HepG2 (cell line): ENCODE measurements around the gene FYB1. TPM values are rescaled to one million over a fixed set of nuclear protein-coding genes. Genes with fewer than 3 reads are reported as not detected.

Source experiments
- ATAC-seq: fragments of 200-7000 bp; cut with Tn5 transposase; 3 replicates; pipeline ENCODE4 v1.9.1; 2020; ENCODE audit warnings: mild to moderate bottlenecking, moderate library complexity
- BruUV-seq: library from RNA; stranded (reverse); fragments of 400-500 nt; replicated peaks from 2 replicates; lab custom pipeline; 2021; lab: Mats Ljungman, UMichigan
- CTCF ChIA-PET: fragments of 300-600 bp; formaldehyde crosslinking; extraction: SDS; loops from one replicate; lab custom pipeline; 2021; ENCODE audit warnings: low total read pairs, inconsistent platforms, low intra/inter-chr PET ratio; lab: Yijun Ruan, JAX
- POLR2A ChIA-PET: fragments of 350-600 bp; sonication (Branson Sonifier 250); formaldehyde crosslinking; loops from one replicate; lab custom pipeline; 2020; ENCODE audit warnings: antibody characterized with exemption, inconsistent platforms; lab: Yijun Ruan, JAX
- DNase-seq: peaks from one replicate; pipeline ENCODE4 v3.0.0-alpha.2; 2015; ENCODE audit warnings: low spot score
- FAIRE-seq: peaks from 3 replicates; lab custom pipeline; 2011; peaks lifted over from hg19 to GRCh38; lab: Jason Lieb, UNC
- H2AFZ ChIP-seq: one replicate; pipeline ENCODE4 v1.6.1; 2011; ENCODE audit warnings: low read length, inconsistent platforms
- H3K27ac ChIP-seq: fragments of 300-600 bp; 3 replicates; pipeline ENCODE4 v1.8.0; 2011; ENCODE audit warnings: mixed run types, mild to moderate bottlenecking, mixed read lengths, low read length, inconsistent platforms; ENCODE audit not compliant: insufficient read depth; ENCODE audit errors: extremely low read length
- H3K27me3 ChIP-seq, 2 experiments: fragments of 200-600 bp in 1 of 2; 2 replicates in 1 of 2; 3 replicates in 1 of 2; pipeline versions ENCODE4 v1.6.0 to v1.8.0; 2011; ENCODE audit warnings: low read length in 2 of 2, mild to moderate bottlenecking in 2 of 2, moderate library complexity in 2 of 2, inconsistent platforms in 1 of 2; ENCODE audit not compliant: insufficient read depth in 2 of 2, control insufficient read depth in 1 of 2
- H3K36me3 ChIP-seq, 2 experiments: fragments of 200-600 bp in 1 of 2; replicated peaks in 1 of 2; 2 replicates in 1 of 2; 3 replicates in 1 of 2; pipeline versions ENCODE4 v1.5.1 to v1.8.0; 2011; ENCODE audit warnings: low read length in 2 of 2, inconsistent platforms in 1 of 2; ENCODE audit not compliant: insufficient read depth in 2 of 2, control insufficient read depth in 1 of 2
- H3K4me1 ChIP-seq: 2 replicates; pipeline ENCODE4 v1.5.1; 2012; ENCODE audit warnings: low read length, inconsistent platforms; ENCODE audit not compliant: insufficient read depth
- H3K4me2 ChIP-seq: 2 replicates; pipeline ENCODE4 v1.6.0; 2011; ENCODE audit warnings: low read depth, low read length, inconsistent platforms
- H3K4me3 ChIP-seq, 3 experiments: fragments of 200-600 bp in 1 of 3; sonication (generic), shearing (Covaris generic) in 1 of 3; replicated peaks in 1 of 3; 2 replicates each; pipeline ENCODE4 v1.5.1; 2011 to 2016; ENCODE audit warnings: low read length in 3 of 3, inconsistent platforms in 2 of 3, low read depth in 2 of 3, mild to moderate bottlenecking in 2 of 3, control low read depth in 1 of 3, mixed read lengths in 1 of 3; ENCODE audit not compliant: insufficient read depth in 1 of 3
- H3K79me2 ChIP-seq: one replicate; pipeline ENCODE4 v1.6.1; 2011; ENCODE audit warnings: low read length, inconsistent platforms; ENCODE audit not compliant: insufficient read depth
- H3K9ac ChIP-seq: 2 replicates; pipeline ENCODE4 v1.6.0; 2011; ENCODE audit warnings: mild to moderate bottlenecking, low read depth, low read length, inconsistent platforms; ENCODE audit not compliant: insufficient read depth
- H3K9me3 ChIP-seq: 2 replicates; pipeline ENCODE4 v1.5.1; 2012; ENCODE audit warnings: mild to moderate bottlenecking, low read length
- H4K20me1 ChIP-seq: 2 replicates; pipeline ENCODE4 v1.6.0; 2011; ENCODE audit warnings: inconsistent platforms, mild to moderate bottlenecking, low read length, moderate library complexity; ENCODE audit not compliant: insufficient read depth
- CEBPG ChIP-seq: IDR thresholded peaks from 2 replicates; pipeline ENCODE4 v1.6.1; 2016
- PHB2 ChIP-seq: fragments of 450-650 bp; IDR thresholded peaks from 2 replicates; pipeline ENCODE4 v1.6.1; 2018; ENCODE audit not compliant: partially characterized antibody
- SIN3A ChIP-seq: IDR thresholded peaks from 2 replicates; pipeline ENCODE4 v1.6.1; 2011; ENCODE audit warnings: low read depth, mild to moderate bottlenecking, control low read depth, low read length, borderline replicate concordance
- SOX6 ChIP-seq, 2 experiments: fragments of 450-650 bp in 1 of 2; sonication (generic) in 1 of 2; formaldehyde crosslinking in 1 of 2; IDR thresholded peaks; 2 replicates each; pipeline versions ENCODE4 v1.4.0 to v1.6.1; 2017 to 2020; ENCODE audit warnings: antibody characterized with exemption in 1 of 2, mild to moderate bottlenecking in 1 of 2, missing genetic modification reagents in 1 of 2
- TCF12 ChIP-seq, 2 experiments: fragments of 450-650 bp in 1 of 2; sonication (generic) in 1 of 2; formaldehyde crosslinking in 1 of 2; IDR thresholded peaks; 2 replicates each; pipeline versions ENCODE4 v1.6.1 to v1.8.0; 2017 to 2022; ENCODE audit warnings: antibody characterized with exemption in 1 of 2, mild to moderate bottlenecking in 1 of 2, missing genetic modification reagents in 1 of 2, moderate library complexity in 1 of 2
- ZBTB34 ChIP-seq: sonication (generic); formaldehyde crosslinking; IDR thresholded peaks from 2 replicates; pipeline ENCODE4 v1.8.0; 2022; ENCODE audit warnings: mild to moderate bottlenecking, missing genetic modification reagents
- ZNF225 ChIP-seq: sonication (generic); formaldehyde crosslinking; IDR thresholded peaks from 2 replicates; pipeline ENCODE4 v1.4.0; 2020; ENCODE audit warnings: mild to moderate bottlenecking, missing genetic modification reagents
- ZNF83 ChIP-seq: sonication (generic); formaldehyde crosslinking; IDR thresholded peaks from 2 replicates; pipeline ENCODE4 v1.4.0; 2020; ENCODE audit warnings: missing genetic modification reagents, mild to moderate bottlenecking, borderline replicate concordance
- WGBS: methylation state at CpG from one replicate; pipeline ENCODE4 v1.1.6; 2017; ENCODE audit warnings: low lambda C conversion rate; 5-methylcytosine and 5-hydroxymethylcytosine counted together
- in situ Hi-C: cut with HindIII; loops from 2 replicates; pipeline ENCODE4 v1.10.0; 2017; ENCODE audit warnings: low pct_unique_long_range_greater_than_20kb; ENCODE audit not compliant: extremely low pct_ligation_motif_present
- intact Hi-C: fragments of 100-400 bp; cut with micrococcal nuclease; formaldehyde crosslinking; loops from one replicate; pipeline ENCODE4 v1.10.0; 2022; ENCODE audit not compliant: unreplicated experiment
- polyA plus RNA-seq, 8 experiments: library from polyadenylated mRNA; depleted of rRNA in 3 of 8; stranded (reverse) in 7 of 8; unstranded in 1 of 8; fragments of >200 nt; fragmentation: Illumina TruSeq in 4 of 8; extraction: Trizol in 4 of 8; gene quantifications; 2 replicates each; pipeline versions ENCODE4 v1.2.1 to v1.2.3, GENCODE V29; 2011 to 2016; ENCODE audit warnings: low read depth in 4 of 8, missing spikeins in 1 of 8, mixed read lengths in 1 of 8; ENCODE audit not compliant: insufficient read depth in 1 of 8
- total RNA-seq, 5 experiments: library from RNA; depleted of rRNA; stranded (reverse); fragments of >200 nt; fragmentation: Illumina TruSeq; extraction: Trizol; gene quantifications; 2 replicates each; pipeline ENCODE4 v1.2.3, GENCODE V29; 2016; ENCODE audit warnings: low read depth in 1 of 5
- TF ChIP-seq, protein P1 (sequence below): sonication (generic); formaldehyde crosslinking; IDR thresholded peaks from 2 replicates; pipeline ENCODE4 v1.5.0; 2020; ENCODE audit warnings: missing genetic modification reagents

The FYB1 gene
- total and polyA plus RNA-seq, 2 of the 13 experiments (the other 11 are each of a cell fraction or from before 2014, with no cell fraction given) = 0.03 TPM; not detected in 1

DNA sequence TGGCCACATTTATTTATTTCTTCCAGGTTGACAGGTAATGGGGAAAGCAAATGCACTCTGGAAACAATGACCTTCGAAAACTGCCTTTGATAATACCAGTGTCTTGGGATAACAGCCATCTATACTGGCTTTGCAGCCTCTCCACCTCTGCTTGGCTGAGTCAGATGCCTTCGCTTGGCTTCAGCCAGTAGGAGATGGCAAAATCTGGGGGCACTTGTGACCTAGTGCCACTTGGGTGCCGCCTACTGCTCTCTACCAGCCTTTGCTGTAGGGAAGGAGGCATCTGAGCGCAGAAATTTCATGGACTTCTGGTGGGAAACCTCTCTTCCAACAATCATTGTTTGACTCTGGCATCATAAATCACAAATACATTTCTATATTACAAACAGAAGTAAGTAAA lies 21.8 kb downstream of the FYB1 start (continued):
- TF ChIP-seq PHB2 (no peak), ZNF83 (CRISPR knock-in tag) (no peak), SOX6 (IDR thresholded peaks at IDR 0.05) (no peak), SOX6 (CRISPR knock-in tag; IDR thresholded peaks at IDR 0.05) (no peak), ZBTB34 (CRISPR knock-in tag) (no peak), ZNF225 (CRISPR knock-in tag) (no peak), TCF12 (IDR thresholded peaks at IDR 0.05) (no peak), TCF12 (CRISPR knock-in tag; IDR thresholded peaks at IDR 0.05) (no peak)
- TF ChIP-seq, protein P1, sequence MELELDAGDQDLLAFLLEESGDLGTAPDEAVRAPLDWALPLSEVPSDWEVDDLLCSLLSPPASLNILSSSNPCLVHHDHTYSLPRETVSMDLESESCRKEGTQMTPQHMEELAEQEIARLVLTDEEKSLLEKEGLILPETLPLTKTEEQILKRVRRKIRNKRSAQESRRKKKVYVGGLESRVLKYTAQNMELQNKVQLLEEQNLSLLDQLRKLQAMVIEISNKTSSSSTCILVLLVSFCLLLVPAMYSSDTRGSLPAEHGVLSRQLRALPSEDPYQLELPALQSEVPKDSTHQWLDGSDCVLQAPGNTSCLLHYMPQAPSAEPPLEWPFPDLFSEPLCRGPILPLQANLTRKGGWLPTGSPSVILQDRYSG (CRISPR knock-in tag) = no peak

DNA sequence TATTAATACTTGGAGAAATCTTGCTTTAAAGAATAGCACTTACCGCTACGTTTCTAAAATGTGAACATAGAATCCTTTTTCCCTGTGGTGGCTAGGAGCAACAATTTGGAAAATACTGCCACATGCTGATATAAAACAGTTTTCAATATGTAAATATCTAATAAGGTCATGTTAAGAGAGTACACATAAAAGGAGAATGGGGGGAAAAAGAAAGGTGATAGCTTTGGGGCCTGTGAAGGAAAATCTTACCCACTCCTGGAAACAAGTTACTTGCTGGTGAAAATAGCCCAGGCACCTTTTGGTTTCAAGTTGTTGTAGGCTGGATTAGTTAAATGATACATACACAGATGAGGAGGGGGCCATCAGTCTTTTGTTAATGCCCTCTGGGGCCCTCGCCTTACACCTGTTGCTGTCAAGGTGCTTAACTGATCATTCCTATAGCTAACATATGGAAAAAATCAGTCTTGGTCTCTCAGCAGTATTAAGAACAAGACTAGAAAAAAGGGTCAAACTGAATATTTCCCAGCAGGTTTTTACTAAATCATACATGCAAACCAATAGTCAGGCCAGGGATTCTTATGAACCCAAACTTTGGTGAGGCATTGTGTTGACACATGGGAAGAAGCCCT lies 24.1 kb downstream of the FYB1 start:
- POLR2A ChIA-PET = no interaction called here

More for the DNA sequence above, 24.1 kb downstream of the FYB1 start:
- no peak overlapping the region for H3K9ac ChIP-seq
- FAIRE-seq (no peak), ATAC-seq (no peak), DNase-seq (no peak)
- peaks cover 8% of the 10 kb centered on the region for H3K4me1 ChIP-seq
- H3K4me2 ChIP-seq = no peak overlapping the region
- TF ChIP-seq SIN3A (no peak), CEBPG (CRISPR knock-in tag) (0 out of 2 replicates have a peak, but pooled peaks have one; percentile 1)
- H3K79me2 ChIP-seq = no peaks in the 10 kb centered on the region
- WGBS = 35% methylated on average over 3 of the region's 3 CpGs
- H3K27ac ChIP-seq = no peak overlapping the region
- H3K36me3 ChIP-seq = no peaks in the 10 kb centered on the region
- no peaks in the 10 kb centered on the region for H3K9me3 ChIP-seq
- BruUV-seq = no TSS peak
- no peak overlapping the region for H2AFZ ChIP-seq
- H4K20me1 ChIP-seq = no peaks in the 10 kb centered on the region
- 0 out of 5 replicates have a peak, but pooled peaks cover 0 to 10% of the 10 kb centered on the region in 2 experiments for H3K27me3 ChIP-seq
- intact Hi-C loops (loop anchor here (2.0 kb wide), 1 partner anchor 21 kb away; no protein-coding TSS in a partner anchor), in situ Hi-C loops (no loop called here)
- CTCF ChIA-PET = no interaction called here
- H3K4me3 ChIP-seq = no peak overlapping the region
